Kidney glomerular epithelial cell (primary cell): ENCODE results near the gene STK24.
A peak's percentile ranks its signal among the peaks of the same experiment; 100 is the strongest.

Source experiments
- DNase-seq: peaks from one replicate; lab custom pipeline; 2025; lab: John Stamatoyannopoulos, UW

STK24 gene

GRCh38 chr13:98556142-98556816 lies 20.6 kb downstream of the STK24 start:
- no peak for DNase-seq

- DNase-seq = no peak
Observed at GRCh38 chr13:98549728-98550317, 27.1 kb downstream of the STK24 start.

GRCh38 chr13:98549006-98549727 lies 27.7 kb downstream of the STK24 start:
- DNase-seq = no peak

DNA sequence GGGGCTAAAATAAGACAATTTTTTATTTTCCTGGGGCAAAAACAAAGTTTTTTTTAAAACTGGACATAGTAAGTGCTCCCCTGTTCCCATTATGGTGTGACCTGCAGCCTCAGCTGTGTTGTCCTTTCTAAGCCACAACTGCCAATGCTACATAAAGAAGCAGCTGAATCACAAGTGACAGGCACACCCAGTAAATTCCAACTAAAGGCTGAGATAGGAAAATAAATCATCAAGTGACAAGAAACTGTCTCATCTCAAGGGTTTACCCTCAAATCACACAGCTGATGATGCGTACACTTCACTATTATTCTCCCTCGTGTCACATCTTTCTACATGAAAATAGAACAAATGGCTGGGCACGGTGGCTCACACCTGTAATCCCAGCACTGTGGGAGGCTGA lies 28.7 kb downstream of the STK24 start:
- DNase-seq = no peak

- no peak for DNase-seq
Observed at GRCh38 chr13:98547455-98547854, 29.5 kb downstream of the STK24 start.

- no peak for DNase-seq
Observed at GRCh38 chr13:98546402-98546801, 30.5 kb downstream of the STK24 start.

GRCh38 chr13:98544104-98544710 lies 32.7 kb downstream of the STK24 start:
- no peak for DNase-seq

GRCh38 chr13:98543378-98544103 lies 33.4 kb downstream of the STK24 start:
- DNase-seq = no peak

DNA sequence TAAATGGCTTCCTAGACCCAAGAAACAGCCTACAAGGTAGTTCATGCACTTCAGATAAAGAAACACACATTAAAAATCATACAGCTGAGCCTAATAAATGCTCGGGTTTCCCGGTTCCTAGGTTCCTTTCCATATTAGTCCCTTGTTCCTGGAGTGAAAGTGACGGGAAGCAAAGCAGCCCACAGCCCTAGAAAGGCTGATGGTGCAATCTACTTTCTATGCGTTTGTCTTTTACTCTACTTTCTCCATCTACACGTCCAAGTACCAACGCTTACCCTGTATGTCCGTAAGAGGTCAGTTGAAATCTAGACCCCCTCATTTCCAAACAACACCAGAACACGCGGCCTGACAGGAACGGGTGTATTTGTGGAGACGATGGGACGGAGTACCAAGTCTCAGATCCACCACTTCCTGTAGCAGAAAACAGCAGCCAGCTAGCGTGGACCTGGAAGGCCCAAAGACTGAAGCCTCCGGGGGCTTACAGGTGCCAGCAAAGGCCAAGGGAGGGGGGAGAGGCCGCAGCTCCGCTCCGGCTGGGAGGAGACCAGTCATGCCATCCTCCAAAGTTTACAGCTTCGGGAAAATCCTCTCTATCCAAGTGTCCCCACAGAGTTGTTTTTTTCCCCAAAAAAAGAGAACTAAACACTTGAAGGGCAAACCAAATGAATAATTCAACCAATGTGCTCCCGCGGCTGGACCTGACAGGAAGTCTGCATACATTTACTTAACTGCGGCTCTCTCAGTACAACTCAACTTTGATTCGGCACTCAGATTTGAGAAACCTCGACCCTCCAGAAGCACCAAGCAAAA lies 34.1 kb downstream of the STK24 start:
- DNase-seq = no peak

DNA sequence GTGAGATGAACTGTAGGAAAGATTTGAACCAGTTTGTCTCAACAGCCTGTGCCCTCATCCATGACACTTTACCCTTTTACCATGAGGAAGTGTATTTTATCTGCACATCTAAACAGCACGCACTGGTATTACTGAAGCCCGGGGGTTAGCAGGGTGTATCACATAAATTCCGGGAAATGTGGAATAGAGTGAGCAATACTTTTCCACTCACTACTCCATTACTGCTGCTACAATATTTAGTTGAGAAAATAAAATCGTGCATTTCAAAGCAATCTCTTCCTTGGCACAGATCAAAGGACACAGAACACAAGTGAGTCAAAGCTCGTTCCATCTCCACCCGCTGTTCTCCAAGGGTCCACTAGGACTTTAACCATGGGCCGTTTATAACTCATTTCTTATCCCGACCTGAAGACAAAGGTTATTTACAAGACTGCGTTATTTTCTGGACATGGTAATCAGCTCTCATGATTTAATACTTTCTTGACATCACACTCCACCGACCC lies 35.2 kb downstream of the STK24 start:
- no peak for DNase-seq

DNA sequence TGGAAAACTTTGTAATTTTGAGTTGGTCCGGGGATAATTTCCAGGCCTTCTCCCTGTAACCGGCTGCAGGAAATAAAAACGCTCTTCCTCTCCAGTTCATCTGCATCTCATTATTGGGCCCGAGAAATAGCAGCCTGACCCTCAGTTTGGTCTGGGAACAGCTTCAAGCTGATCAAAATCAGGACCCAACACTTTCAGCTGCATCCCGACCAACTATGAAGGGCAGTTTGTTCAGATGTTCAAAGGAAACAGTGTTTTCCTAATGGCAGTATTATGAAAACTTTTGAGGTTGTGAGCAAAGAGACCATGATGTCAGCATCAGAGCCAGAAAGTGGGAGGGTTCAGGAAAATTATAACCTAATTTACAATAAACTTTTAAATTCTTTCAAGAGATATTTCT lies 35.7 kb downstream of the STK24 start:
- no peak for DNase-seq

GRCh38 chr13:98540476-98540875 lies 36.4 kb downstream of the STK24 start:
- no peak for DNase-seq

DNA sequence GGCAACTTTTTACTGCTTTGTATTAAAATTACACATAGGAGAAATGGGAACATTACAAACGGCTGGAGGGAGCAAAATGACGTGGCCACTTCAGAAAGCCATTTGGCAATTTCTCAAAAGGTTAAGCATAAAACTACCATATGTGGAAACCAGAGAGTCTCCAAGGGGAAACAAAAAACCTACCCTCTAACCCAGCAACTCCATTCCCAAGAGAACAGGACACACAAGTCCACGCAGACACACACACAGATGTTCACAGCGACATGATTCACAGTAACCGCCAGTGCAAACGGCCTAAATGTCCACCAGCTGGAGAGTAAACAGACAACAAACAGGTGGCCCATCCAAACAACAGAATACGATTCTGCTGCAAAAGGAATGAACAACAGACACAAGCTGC lies 37.2 kb downstream of the STK24 start:
- DNase-seq = no peak

DNA sequence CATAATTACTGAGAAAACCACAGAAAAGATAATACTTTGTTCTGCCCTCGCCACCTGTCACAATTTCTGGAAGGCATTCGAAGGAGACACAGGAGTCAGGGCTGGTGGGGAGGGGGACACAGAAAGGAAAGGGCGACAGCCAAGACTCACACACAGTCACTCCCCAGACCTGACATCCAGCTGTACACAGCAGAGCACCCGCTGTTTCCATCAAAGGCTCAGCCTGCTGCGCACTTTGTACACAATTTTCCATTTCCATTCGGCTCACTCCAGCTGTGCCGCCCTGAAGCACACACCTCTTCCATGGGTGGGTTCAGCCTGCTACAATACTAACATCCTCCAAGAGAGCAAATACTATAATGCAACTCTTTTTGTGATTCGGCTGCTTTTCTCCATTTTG lies 38.0 kb downstream of the STK24 start:
- DNase-seq = no peak

DNA sequence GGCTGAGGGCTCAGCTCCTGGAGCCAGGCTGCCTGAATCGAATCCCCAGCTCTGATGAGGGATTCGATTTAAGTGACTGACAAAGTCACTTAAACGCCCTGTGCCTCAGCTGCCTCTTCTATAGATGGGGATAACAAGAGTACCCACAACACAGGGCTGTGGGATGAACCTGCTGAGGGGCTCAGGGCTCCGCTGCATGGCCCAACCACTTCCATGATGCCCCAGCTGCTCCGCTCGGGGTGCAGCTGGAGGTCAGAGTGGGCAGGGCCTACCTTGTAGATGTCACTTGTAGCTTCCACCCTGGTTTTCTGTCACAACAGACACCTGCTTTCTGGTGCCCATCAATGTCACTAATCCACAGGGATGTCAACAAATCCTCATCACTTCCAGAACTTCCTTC lies 39.2 kb downstream of the STK24 start:
- no peak for DNase-seq

DNA sequence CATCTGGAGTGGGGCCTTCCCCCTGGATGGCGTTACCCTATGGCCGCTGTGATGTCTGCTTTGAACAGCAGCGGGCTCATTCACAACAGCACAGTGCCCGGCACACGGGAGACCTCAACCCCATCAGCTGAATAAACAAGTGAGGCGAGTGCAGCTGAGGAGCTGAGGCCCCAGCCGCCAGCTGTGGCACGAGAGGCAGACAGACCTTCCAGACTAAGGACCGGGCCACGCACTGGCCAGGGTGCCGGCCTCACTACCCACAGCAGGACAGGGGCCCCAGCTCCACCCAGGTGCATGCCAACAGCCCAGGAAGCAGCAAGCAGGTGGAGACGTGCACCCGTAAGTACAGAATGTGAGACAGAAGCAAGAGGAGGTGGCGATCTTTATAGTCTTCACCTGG lies 39.6 kb downstream of the STK24 start:
- DNase-seq = no peak

DNA sequence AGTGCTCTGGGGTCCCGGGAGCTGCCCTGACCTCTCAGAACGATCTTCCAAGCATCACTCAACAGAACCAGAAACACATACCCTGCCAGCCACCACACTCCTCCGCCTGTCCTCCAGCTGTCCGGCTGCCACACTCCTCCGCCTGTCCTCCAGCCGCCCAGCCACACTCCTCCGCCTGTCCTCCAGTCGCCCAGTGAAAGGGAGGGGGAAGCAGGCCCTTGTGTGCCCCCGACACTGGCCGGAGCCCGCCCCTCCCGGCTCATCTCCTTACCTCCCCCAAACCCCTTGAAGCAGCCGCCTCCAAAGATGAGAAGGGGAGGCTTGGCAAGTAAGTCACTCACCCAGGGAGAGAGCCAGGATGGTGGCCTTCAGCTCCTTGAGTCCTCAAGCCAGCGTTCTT lies 40.2 kb downstream of the STK24 start:
- DNase-seq = no peak

DNA sequence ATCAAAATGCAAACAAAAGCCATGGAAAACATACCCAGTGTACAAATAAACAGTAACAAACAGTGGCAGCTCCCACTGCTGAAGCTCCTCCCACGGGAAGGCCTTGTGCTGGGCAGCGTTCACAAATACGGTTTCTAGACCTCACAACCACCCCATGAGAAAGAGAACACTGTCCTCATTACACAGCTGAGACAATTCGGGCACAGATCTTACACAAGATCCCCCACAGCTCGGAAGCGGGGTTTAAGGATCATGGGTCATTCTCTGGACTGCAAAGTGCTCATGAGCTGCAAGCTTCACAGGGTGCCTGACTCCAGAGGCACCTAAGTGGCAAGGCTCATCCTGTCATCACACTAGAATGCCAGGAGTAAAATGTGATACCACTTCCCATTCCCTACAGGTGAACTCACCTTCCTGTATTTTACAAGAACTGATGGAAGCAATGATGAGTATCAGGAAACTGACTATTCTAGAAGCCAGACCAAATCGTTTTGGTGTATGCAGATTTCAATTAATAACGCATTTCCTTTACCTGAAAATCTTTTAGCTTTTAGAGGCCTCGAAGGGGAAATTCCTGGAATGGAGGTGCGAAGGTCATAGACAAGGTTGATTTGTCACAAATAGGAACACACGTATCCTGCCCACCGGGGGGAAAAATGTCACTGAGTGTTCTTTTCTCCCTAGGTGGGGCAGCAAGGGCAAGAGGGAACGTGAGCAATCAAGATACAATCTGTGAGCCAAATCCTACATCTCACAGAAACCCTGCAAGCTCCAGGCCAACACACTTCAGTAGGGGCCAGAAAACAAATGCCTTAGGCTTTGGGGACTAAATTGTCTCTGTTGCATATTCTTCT lies 41.2 kb downstream of the STK24 start:
- DNase-seq = peak; percentile 21

DNA sequence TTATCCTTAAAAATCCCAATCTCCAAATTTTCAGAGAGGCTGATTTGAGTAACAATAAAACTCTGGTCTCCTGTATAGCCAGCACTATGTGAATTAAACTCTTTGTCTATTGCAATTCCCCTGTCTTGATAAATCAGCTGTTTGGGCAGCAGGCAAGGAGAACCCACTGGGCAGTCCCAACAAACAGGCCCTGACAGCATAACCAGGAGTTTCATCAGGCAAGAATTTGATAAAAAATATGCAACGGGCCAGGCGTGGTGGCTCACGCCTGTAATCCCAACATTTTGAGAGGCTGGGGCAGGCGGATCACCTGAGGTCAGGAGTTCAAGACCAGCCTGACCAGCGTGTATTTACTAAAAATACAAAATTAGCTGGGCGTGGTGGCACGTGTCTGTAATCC lies 42.1 kb downstream of the STK24 start:
- DNase-seq = no peak

DNA sequence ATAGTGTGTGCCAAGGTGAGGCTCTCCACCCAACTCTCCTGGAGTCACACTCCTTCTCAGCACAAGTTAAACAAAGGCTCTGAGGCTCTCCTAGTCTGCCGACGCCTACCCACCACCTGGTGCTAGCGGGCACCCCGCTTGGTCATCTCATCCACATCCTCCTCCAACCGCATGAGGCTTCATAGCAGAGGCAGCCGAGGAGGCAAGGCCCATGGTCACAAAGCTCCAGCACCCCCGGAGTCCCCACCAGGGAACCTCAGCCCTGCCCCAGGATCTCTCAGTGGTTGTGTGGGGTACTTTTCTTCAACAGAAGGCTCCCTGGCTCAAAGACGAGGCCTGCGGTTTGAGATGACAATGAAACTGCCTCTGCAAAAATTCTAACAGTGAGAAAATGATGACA lies 43.0 kb downstream of the STK24 start:
- no peak for DNase-seq
